ENCODE measurements around the gene PRDM11. TPM values are rescaled to one million over a fixed set of nuclear protein-coding genes. Genes with fewer than 3 reads are reported as not detected.

PRDM11 gene
- total and polyA plus RNA-seq, 2 of the 4 experiments (the other 2 are of a cell fraction): 2.2 to 2.7 TPM

DNA sequence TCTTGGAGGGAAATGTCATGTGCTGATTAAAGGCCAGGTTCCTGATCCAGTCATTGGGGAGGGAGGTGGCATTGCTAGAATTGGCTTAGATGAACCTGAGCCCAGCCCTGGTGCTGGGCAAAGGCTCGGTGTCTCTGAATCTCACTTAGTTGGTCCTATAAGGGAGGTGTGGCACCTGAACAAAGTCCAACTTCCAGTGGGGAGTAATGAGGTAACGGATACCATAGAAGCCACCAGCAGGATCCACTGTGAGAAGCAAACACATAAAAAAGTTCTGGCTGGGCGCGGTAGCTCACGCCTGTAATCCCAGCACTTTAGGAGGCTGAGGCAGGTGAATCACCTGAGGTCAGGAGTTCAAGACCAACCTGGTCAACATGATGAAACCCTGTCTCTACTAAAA, 26.6 kb downstream of the PRDM11 start:
- in situ Hi-C loops (cut with MboI; ENCODE audit: low sequenced_read_pairs): no loop called here
- Histone ChIP-seq H2BK5ac (ENCODE audit: low read depth, low read length, poor library complexity, severe bottlenecking) (no peak overlapping the region), H3K18ac (ENCODE audit: low read depth, low read length) (no peak overlapping the region), H3K56ac (ENCODE audit: extremely low read depth, insufficient read depth, low read length) (no peak overlapping the region), H3K27me3 (ENCODE audit: control insufficient read depth, insufficient read depth, low read length) (no peaks in the 10 kb centered on the region), H3K4me2 (ENCODE audit: low read depth, low read length) (no peak overlapping the region), H3K14ac (replicated peaks; ENCODE audit: low read depth, low read length) (no peak overlapping the region), H3K4me3 (ENCODE audit: insufficient read depth, low read depth, low read length) (no peak overlapping the region), H2AK9ac (replicated peaks; ENCODE audit: low read depth, low read length, poor library complexity) (no peak overlapping the region), H3K79me1 (ENCODE audit: low read depth in 1 of 2, low read length in 2 of 2) (no peaks in the 10 kb centered on the region), H3K9me3 (ENCODE audit: control insufficient read depth, insufficient read depth, low read length) (no peaks in the 10 kb centered on the region), H3K36me3 (ENCODE audit: control insufficient read depth, insufficient read depth, low read length) (no peaks in the 10 kb centered on the region), H4K8ac (ENCODE audit: low read depth in 2 of 2, low read length in 2 of 2) (no peak overlapping the region), H3K4ac (ENCODE audit: low read depth, low read length) (no peak overlapping the region), H3K9me1 (ENCODE audit: insufficient read depth, low read length) (no peaks in the 10 kb centered on the region), H2AFZ (replicated peaks; ENCODE audit: low read length, poor library complexity) (no peak overlapping the region), H3K27ac (ENCODE audit: insufficient read depth, low read length) (no peak overlapping the region), H4K20me1 (ENCODE audit: insufficient read depth, low read length) (peaks cover 4% of the 10 kb centered on the region; the same call in 1 of the 2 replicates), H2BK120ac (ENCODE audit: low read depth, low read length) (no peak overlapping the region), H2BK20ac (ENCODE audit: low read depth, low read length) (no peak overlapping the region), H2BK15ac (ENCODE audit: low read depth, low read length) (no peak overlapping the region), H2AK5ac (ENCODE audit: low read depth, low read length) (no peak overlapping the region), H3K23ac (ENCODE audit: low read depth, low read length) (no peak overlapping the region), H3K4me1 (ENCODE audit: control insufficient read depth, insufficient read depth, low read length) (no peaks in the 10 kb centered on the region), H4K5ac (ENCODE audit: low read depth, low read length) (no peak overlapping the region), H4K91ac (ENCODE audit: insufficient read depth, low read depth, low read length) (no peak overlapping the region), H3K9ac (ENCODE audit: low read depth, low read length) (no peak overlapping the region)
- intact Hi-C loops (cut with micrococcal nuclease): no loop called here
- DNase-seq (no peak), ATAC-seq (ENCODE audit: low read depth) (no peak)
- BruUV-seq (replicated peaks): no TSS peak
- ChIA-PET CTCF (no interaction called here), POLR2A (ENCODE audit: unreplicated experiment) (no interaction called here)
- 83% methylated on average over 3 of the region's 5 CpGs; no CpG with 5 or more reads in 1 of the 2 experiments for WGBS, 2 experiments (ENCODE audit: extremely low coverage in 2 of 2, insufficient read length in 1 of 2)
- dilution Hi-C loops (cut with HindIII; ENCODE audit: low sequenced_read_pairs, unreplicated experiment): no loop called here
- no peak for TF ChIP-seq SMC3 (IDR thresholded peaks at IDR 0.05; ENCODE audit: low read depth, low read length)
- TF ChIP-seq NFE2L2 (IDR thresholded peaks at IDR 0.05; ENCODE audit: low read depth, low read length): no peak
- no peak for TF ChIP-seq RCOR1 (IDR thresholded peaks at IDR 0.05; ENCODE audit: insufficient replicate concordance, low read length)
- no peak for TF ChIP-seq MAZ (IDR thresholded peaks at IDR 0.05; ENCODE audit: borderline replicate concordance, low read depth, low read length)
- TF ChIP-seq MAFK (IDR thresholded peaks at IDR 0.05; ENCODE audit: low read depth, low read length): no peak
- no peak for TF ChIP-seq RFX5 (IDR thresholded peaks at IDR 0.05; ENCODE audit: low read depth, low read length)
- TF ChIP-seq USF2 (IDR thresholded peaks at IDR 0.05; ENCODE audit: low read depth, low read length): no peak
